ENCODE data around the gene TRAPPC3.
A peak's percentile ranks its signal among the peaks of the same experiment; 100 is the strongest.
"Not testable (repeated sequence)": the region's sequence is repeated elsewhere in the genome, so short reads cannot be mapped to it uniquely, and the experiment has no call there.

TRAPPC3 gene

DNA sequence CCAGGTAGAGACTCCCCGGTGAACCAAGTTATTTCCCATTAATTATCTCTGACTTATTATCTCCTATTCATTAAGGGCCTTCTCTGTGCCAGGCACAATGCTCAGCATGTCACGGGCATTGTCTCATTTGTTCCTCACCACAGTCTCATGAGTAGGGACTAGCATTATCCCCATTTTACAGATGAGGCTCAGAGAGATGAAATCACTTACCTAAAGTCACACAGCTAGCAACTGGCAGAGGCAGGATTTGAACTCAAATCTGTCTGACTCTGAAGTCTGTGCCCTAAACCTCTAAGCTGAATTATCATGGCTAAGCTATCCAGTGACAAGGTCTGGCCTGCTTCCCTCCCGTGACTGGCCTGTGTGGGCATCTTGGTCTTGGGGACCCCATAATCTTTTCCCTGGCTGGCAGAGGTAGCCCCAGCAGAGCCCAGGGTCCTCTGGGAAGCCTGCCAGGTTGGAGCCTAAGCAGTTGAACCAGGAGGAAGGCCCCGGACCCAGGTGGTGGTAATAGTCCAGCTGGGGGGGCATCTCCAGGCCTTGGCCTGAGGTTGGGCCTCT, 11.2 kb upstream of the TRAPPC3 start:
- Histone ChIP-seq H3K27me3 (ENCODE audit: insufficient read depth, low read length, poor library complexity, severe bottlenecking) (peaks cover 4% of the 10 kb centered on the region), H3K9me2 (replicated peaks; ENCODE audit: low read depth, low read length) (no peaks in the 10 kb centered on the region), H4K20me1 (ENCODE audit: insufficient read depth, low read length, poor library complexity, severe bottlenecking) (peaks cover 70% of the 10 kb centered on the region), H3K79me2 (ENCODE audit: insufficient read depth, low read length) (peaks cover 94% of the 10 kb centered on the region), H2AFZ (ENCODE audit: low read length) (peak overlapping the region; percentile 40; the same call in 1 of the 2 replicates), H3K4me2 (ENCODE audit: low read depth, low read length, poor library complexity, severe bottlenecking) (peak overlapping the region; percentile 97), H3K4me1 (ENCODE audit: insufficient read depth, low read length, poor library complexity, severe bottlenecking) (peaks cover 41% of the 10 kb centered on the region), H3K9ac (ENCODE audit: low read depth, low read length, poor library complexity, severe bottlenecking) (peak overlapping the region; percentile 86), H3F3A (ENCODE audit: low read depth) (no peaks in the 10 kb centered on the region), H3K36me3 (ENCODE audit: insufficient read depth, low read length) (no peaks in the 10 kb centered on the region; the same call in 1 of the 2 replicates), H3K4me3 (ENCODE audit: low read length, poor library complexity, severe bottlenecking) (peak overlapping the region; percentile 82), H3K9me3 (ENCODE audit: insufficient read depth, low read depth, low read length) (no peaks in the 10 kb centered on the region)
- no peak for TF ChIP-seq CTCF (conservative IDR thresholded peaks at IDR 0.05; ENCODE audit: low read length)
- no peak for TF ChIP-seq EZH2phosphoT487 (IDR thresholded peaks at IDR 0.05; ENCODE audit: borderline replicate concordance)

DNA sequence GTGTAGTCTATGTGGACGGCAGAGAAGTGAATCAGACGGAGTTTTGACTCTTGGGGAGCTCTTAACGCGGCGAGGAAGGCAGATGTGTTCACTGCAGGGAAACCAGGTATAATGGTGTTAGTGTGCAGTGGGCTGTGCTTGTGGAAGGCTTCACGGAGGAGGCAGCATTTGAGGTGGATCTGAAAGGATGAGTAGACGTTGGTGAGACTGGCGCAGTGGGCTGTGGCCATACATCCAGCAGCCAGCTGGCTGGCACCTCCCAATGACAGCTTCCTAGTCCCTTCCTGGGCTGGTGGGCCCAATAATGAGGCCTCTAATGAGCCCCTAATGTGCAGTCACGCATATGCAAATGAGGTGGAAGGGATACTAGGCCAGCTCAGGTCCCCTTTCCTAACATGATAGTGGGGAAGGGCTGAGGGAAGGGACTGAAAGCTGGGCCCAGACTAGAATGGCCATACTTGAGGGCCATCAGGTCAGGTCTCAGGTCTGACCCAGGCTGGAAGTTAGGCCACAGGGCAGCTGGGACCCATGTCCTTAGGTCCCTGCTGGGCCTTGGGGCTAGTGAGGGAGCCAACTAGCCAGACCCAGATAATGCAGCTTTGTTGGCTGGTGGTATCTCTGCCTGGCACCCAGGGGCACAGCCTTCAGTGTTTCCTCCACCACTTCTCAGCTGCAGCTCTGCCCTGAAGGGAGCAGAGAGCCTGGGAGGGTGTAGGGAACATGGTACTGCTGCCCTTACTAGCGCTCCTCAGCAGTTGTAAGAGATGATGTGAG, 10.5 kb upstream of the TRAPPC3 start:
- TF ChIP-seq CTCF (conservative IDR thresholded peaks at IDR 0.05; ENCODE audit: low read length) (no peak), EZH2phosphoT487 (IDR thresholded peaks at IDR 0.05; ENCODE audit: borderline replicate concordance) (no peak)

GRCh38 chr1:36158827-36159252, 9.6 kb upstream of the TRAPPC3 start:
- not testable (repeated sequence) for H3K27me3 ChIP-seq (ENCODE audit: insufficient read depth, low read length, poor library complexity, severe bottlenecking); H2AFZ ChIP-seq (ENCODE audit: low read length); H3K9me2 ChIP-seq (replicated peaks; ENCODE audit: low read depth, low read length); H3K9me3 ChIP-seq (ENCODE audit: insufficient read depth, low read depth, low read length); H3F3A ChIP-seq (ENCODE audit: low read depth); H3K36me3 ChIP-seq (ENCODE audit: insufficient read depth, low read length)
- Histone ChIP-seq H3K4me2 (ENCODE audit: low read depth, low read length, poor library complexity, severe bottlenecking) (peak overlapping the region; percentile 97), H4K20me1 (ENCODE audit: insufficient read depth, low read length, poor library complexity, severe bottlenecking) (peaks cover 60% of the 10 kb centered on the region), H3K4me1 (ENCODE audit: insufficient read depth, low read length, poor library complexity, severe bottlenecking) (peaks cover 50% of the 10 kb centered on the region), H3K4me3 (ENCODE audit: low read length, poor library complexity, severe bottlenecking) (peak overlapping the region; percentile 88), H3K79me2 (ENCODE audit: insufficient read depth, low read length) (peaks cover 86% of the 10 kb centered on the region), H3K9ac (ENCODE audit: low read depth, low read length, poor library complexity, severe bottlenecking) (peak overlapping the region; percentile 90)

More for the DNA sequence above, 10.5 kb upstream of the TRAPPC3 start:
- Histone ChIP-seq H4K20me1 (ENCODE audit: insufficient read depth, low read length, poor library complexity, severe bottlenecking) (peaks cover 70% of the 10 kb centered on the region), H3K27me3 (ENCODE audit: insufficient read depth, low read length, poor library complexity, severe bottlenecking) (peaks cover 4% of the 10 kb centered on the region), H3K9ac (ENCODE audit: low read depth, low read length, poor library complexity, severe bottlenecking) (peak overlapping the region; percentile 86), H2AFZ (ENCODE audit: low read length) (no peak overlapping the region), H3K4me3 (ENCODE audit: low read length, poor library complexity, severe bottlenecking) (peak overlapping the region; percentile 82), H3K4me1 (ENCODE audit: insufficient read depth, low read length, poor library complexity, severe bottlenecking) (peaks cover 47% of the 10 kb centered on the region), H3K9me3 (ENCODE audit: insufficient read depth, low read depth, low read length) (no peaks in the 10 kb centered on the region), H3K79me2 (ENCODE audit: insufficient read depth, low read length) (peaks cover 95% of the 10 kb centered on the region), H3K4me2 (ENCODE audit: low read depth, low read length, poor library complexity, severe bottlenecking) (peak overlapping the region; percentile 97), H3K9me2 (replicated peaks; ENCODE audit: low read depth, low read length) (no peaks in the 10 kb centered on the region), H3K36me3 (ENCODE audit: insufficient read depth, low read length) (no peaks in the 10 kb centered on the region; the same call in 1 of the 2 replicates), H3F3A (ENCODE audit: low read depth) (no peaks in the 10 kb centered on the region)

Measured in Loucy (cell line).